Osteoblast (primary cell): Measurements from ENCODE around the gene IFI35. TPM values are rescaled to one million over a fixed set of nuclear protein-coding genes. Genes with fewer than 3 reads are reported as not detected.

ENCODE experiments used
- DNase-seq: peaks from one replicate; pipeline ENCODE4 v3.0.0; 2011; ENCODE audit warnings: low spot score, mixed read lengths; ENCODE audit not compliant: insufficient read length; ENCODE audit errors: missing footprints
- H2AFZ ChIP-seq: 2 replicates; pipeline ENCODE4 v1.6.0; 2011; ENCODE audit warnings: mild to moderate bottlenecking, low read length
- H3K27ac ChIP-seq: 2 replicates; pipeline ENCODE4 v1.5.1; 2011; ENCODE audit warnings: mild to moderate bottlenecking, low read depth, low read length, moderate library complexity
- H3K27me3 ChIP-seq: 2 replicates; pipeline ENCODE4 v1.6.0; 2012; ENCODE audit warnings: mild to moderate bottlenecking, control low read depth, inconsistent platforms, low read length, moderate library complexity; ENCODE audit not compliant: insufficient read depth
- H3K36me3 ChIP-seq: 2 replicates; pipeline ENCODE4 v1.5.1; 2011; ENCODE audit warnings: mild to moderate bottlenecking, low read length, control low read depth, moderate library complexity; ENCODE audit not compliant: insufficient read depth
- H3K4me1 ChIP-seq: 2 replicates; pipeline ENCODE4 v1.5.1; 2011; ENCODE audit warnings: mild to moderate bottlenecking, low read length, control low read depth, moderate library complexity; ENCODE audit not compliant: insufficient read depth
- H3K4me2 ChIP-seq: 2 replicates; pipeline ENCODE4 v1.6.0; 2011; ENCODE audit warnings: mild to moderate bottlenecking, low read length; ENCODE audit not compliant: insufficient read depth
- H3K4me3 ChIP-seq: fragments of 200-600 bp; sonication (generic); 3 replicates; pipeline ENCODE4 v1.5.1; 2012; ENCODE audit warnings: mild to moderate bottlenecking, low read length, inconsistent platforms; ENCODE audit not compliant: insufficient read depth
- H3K79me2 ChIP-seq: 2 replicates; pipeline ENCODE4 v1.6.0; 2012; ENCODE audit warnings: mild to moderate bottlenecking, low read length, control low read depth, inconsistent platforms; ENCODE audit not compliant: insufficient read depth
- H3K9me3 ChIP-seq: 2 replicates; pipeline ENCODE4 v1.5.1; 2011; ENCODE audit warnings: low read depth, low read length, control low read depth
- H4K20me1 ChIP-seq: 2 replicates; pipeline ENCODE4 v1.6.0; 2012; ENCODE audit warnings: mild to moderate bottlenecking, low read length, control low read depth; ENCODE audit not compliant: insufficient read depth
- CTCF ChIP-seq: IDR thresholded peaks from 2 replicates; pipeline ENCODE4 v1.5.1; 2011; ENCODE audit warnings: mild to moderate bottlenecking, low read depth, low read length, moderate library complexity; ENCODE audit errors: extremely low read depth
- small RNA-seq: library from RNA; depleted of rRNA; stranded (forward); fragments of <200 nt; gene quantifications from one replicate; pipeline ENCODE3, GENCODE V24; 2012
- total RNA-seq: library from RNA; depleted of rRNA; stranded (reverse); fragments of >200 nt; gene quantifications from 2 replicates; pipeline ENCODE4 v1.2.3, GENCODE V29; 2012

Gene IFI35
- total RNA-seq, 1 donor: 45.2 TPM

GRCh38 chr17:43056051-43056450 lies 49.5 kb downstream of the IFI35 start:
- Histone ChIP-seq H3K36me3 (peaks cover 3% of the 10 kb centered on the region), H3K4me3 (no peak overlapping the region)
- no peak for DNase-seq

GRCh38 chr17:43062984-43063638 lies 56.5 kb downstream of the IFI35 start:
- no peaks in the 10 kb centered on the region for H3K4me1 ChIP-seq

More at GRCh38 chr17:43056051-43056450, 49.5 kb downstream of the IFI35 start:
- no peaks in the 10 kb centered on the region for H3K9me3 ChIP-seq
- H3K4me2 ChIP-seq: no peak overlapping the region
- no peaks in the 10 kb centered on the region for H3K4me1 ChIP-seq
- H3K79me2 ChIP-seq: no peaks in the 10 kb centered on the region
- H3K27ac ChIP-seq: no peak overlapping the region
- H4K20me1 ChIP-seq: no peaks in the 10 kb centered on the region
- TF ChIP-seq CTCF: no peak
- H3K27me3 ChIP-seq: no peaks in the 10 kb centered on the region
- H2AFZ ChIP-seq: no peak overlapping the region

More at GRCh38 chr17:43062984-43063638, 56.5 kb downstream of the IFI35 start:
- Histone ChIP-seq H3K9me3 (no peaks in the 10 kb centered on the region), H3K27me3 (no peaks in the 10 kb centered on the region), H3K27ac (no peak overlapping the region), H2AFZ (no peak overlapping the region), H3K79me2 (no peaks in the 10 kb centered on the region), H3K36me3 (no peaks in the 10 kb centered on the region), H3K4me3 (no peak overlapping the region), H3K4me2 (no peak overlapping the region), H4K20me1 (no peaks in the 10 kb centered on the region)
- DNase-seq: no peak
- no peak for TF ChIP-seq CTCF

Small RNA genes lying within 50 kb of the gene (small RNA-seq; reads per million reads assigned to genes)
- gene AARSD1: 0.22 reads per million

Other genes starting within 250 kb of the IFI35 start
- gene RAMP2, start 245.6 kb upstream of the IFI35 start, total RNA-seq: not detected in 2 replicates
- 46.7 and 55.7 TPM in 2 replicates for gene VPS25, start 233.3 kb upstream of the IFI35 start, total RNA-seq
- under 0.01 TPM in 1 of 2 replicates, not detected in the other for gene WNK4, start 226.2 kb upstream of the IFI35 start, total RNA-seq
- 44.2 and 47.4 TPM in 2 replicates for gene COA3, start 208.1 kb upstream of the IFI35 start, total RNA-seq
- 0.88 TPM in 1 of 2 replicates, not detected in the other for gene CNTD1, start 207.9 kb upstream of the IFI35 start, total RNA-seq
- 94.8 and 104 TPM in 2 replicates for gene BECN1, start 182.5 kb upstream of the IFI35 start, total RNA-seq
- 79.9 and 81.1 TPM in 2 replicates for gene PSME3, start 173.4 kb upstream of the IFI35 start, total RNA-seq
- 0.72 and 0.88 TPM in 2 replicates for gene AOC2, start 162.2 kb upstream of the IFI35 start, total RNA-seq
- under 0.01 TPM in 1 of 2 replicates, not detected in the other for gene AOC3, start 155.6 kb upstream of the IFI35 start, total RNA-seq
- gene G6PC1, start 106.0 kb upstream of the IFI35 start, total RNA-seq: not detected in 2 replicates
- 14.1 and 16.2 TPM in 2 replicates for gene AARSD1, start 42.3 kb upstream of the IFI35 start, total RNA-seq
- under 0.01 and 0.29 TPM in 2 replicates for gene PTGES3L, start 26.7 kb upstream of the IFI35 start, total RNA-seq
- gene RUNDC1, start 26.2 kb upstream of the IFI35 start, total RNA-seq: 8.8 and 10.1 TPM in 2 replicates
- 878 and 1,256 TPM in 2 replicates for gene RPL27, start 8.4 kb upstream of the IFI35 start, total RNA-seq
- gene VAT1, start 15.6 kb downstream of the IFI35 start, total RNA-seq: 441 and 449 TPM in 2 replicates
- 0.29 and 0.36 TPM in 2 replicates for gene RND2, start 18.4 kb downstream of the IFI35 start, total RNA-seq
- gene BRCA1, start 118.6 kb downstream of the IFI35 start, total RNA-seq: 5.4 and 7.7 TPM in 2 replicates
- 115 and 121 TPM in 2 replicates for gene NBR1, start 164.4 kb downstream of the IFI35 start, total RNA-seq
- 5.1 and 5.6 TPM in 2 replicates for gene TMEM106A, start 205.1 kb downstream of the IFI35 start, total RNA-seq
- gene CCDC200, start 221.8 kb downstream of the IFI35 start, total RNA-seq: not detected in 2 replicates
- not detected in 2 replicates for gene RNU2-1, start 227.2 kb downstream of the IFI35 start, total RNA-seq